D721Med (cell line): ENCODE data around the gene HNRNPM.

ENCODE experiments used
- DNase-seq: peaks from one replicate; pipeline ENCODE4 v3.0.0; 2011; ENCODE audit warnings: low spot score; ENCODE audit not compliant: insufficient read length
- FAIRE-seq: peaks from 2 replicates; lab custom pipeline; 2011; peaks lifted over from hg19 to GRCh38; lab: Jason Lieb, UNC
- CTCF ChIP-seq: IDR thresholded peaks from 2 replicates; pipeline ENCODE4 v1.5.1; 2012; ENCODE audit warnings: mild to moderate bottlenecking, control low read depth; ENCODE audit not compliant: insufficient read depth; ENCODE audit errors: missing control alignments

HNRNPM gene

GRCh38 chr19:8503510-8503909 is 58.7 kb downstream of the HNRNPM start:
- no peak for DNase-seq
- no peak for TF ChIP-seq CTCF
- no peak for FAIRE-seq

- TF ChIP-seq CTCF, result no peak
- no peak for FAIRE-seq
- no peak for DNase-seq
Measured at GRCh38 chr19:8504171-8504570, 59.4 kb downstream of the HNRNPM start.

- no peak for TF ChIP-seq CTCF
- FAIRE-seq (no peak), DNase-seq (no peak)
Measured at GRCh38 chr19:8504919-8505318, 60.1 kb downstream of the HNRNPM start.

- peak; percentile 74 for TF ChIP-seq CTCF
- FAIRE-seq (no peak), DNase-seq (peak; percentile 96)
Measured at GRCh38 chr19:8505680-8506401, 61.1 kb downstream of the HNRNPM start.

GRCh38 chr19:8506402-8506957 is 61.7 kb downstream of the HNRNPM start:
- no peak for FAIRE-seq
- TF ChIP-seq CTCF, result no peak
- no peak for DNase-seq

- DNase-seq, result no peak
- TF ChIP-seq CTCF, result no peak
- no peak for FAIRE-seq
Measured at GRCh38 chr19:8510589-8511115, 65.9 kb downstream of the HNRNPM start.

GRCh38 chr19:8511573-8512101 is 66.9 kb downstream of the HNRNPM start:
- FAIRE-seq, result no peak
- no peak for TF ChIP-seq CTCF

More at GRCh38 chr19:8511573-8512101, 66.9 kb downstream of the HNRNPM start:
- no peak for DNase-seq
